ENCODE measurements around the gene MAST2. TPM values are rescaled to one million over a fixed set of nuclear protein-coding genes. Genes with fewer than 3 reads are reported as not detected.
"Not testable (repeated sequence)": the region's sequence is repeated elsewhere in the genome, so short reads cannot be mapped to it uniquely, and the experiment has no call there.

MAST2 gene
- total and polyA plus RNA-seq, 2 of the 4 experiments (the other 2 are of a cell fraction): 14.2 to 41.0 TPM

- H3K23ac ChIP-seq (ENCODE audit: low read depth, low read length): no peak overlapping the region
- no peak overlapping the region for H2AFZ ChIP-seq (replicated peaks; ENCODE audit: low read length, poor library complexity)
- no peak overlapping the region for H3K9ac ChIP-seq (ENCODE audit: low read depth, low read length)
- H3K27me3 ChIP-seq (ENCODE audit: control insufficient read depth, insufficient read depth, low read length): no peaks in the 10 kb centered on the region
- H3K79me1 ChIP-seq (ENCODE audit: low read depth in 1 of 2, low read length in 2 of 2): peaks cover 0 to 24% of the 10 kb centered on the region in 2 experiments
- no peak overlapping the region for H3K4me3 ChIP-seq (ENCODE audit: insufficient read depth, low read depth, low read length)
- no peak overlapping the region for H2BK5ac ChIP-seq (ENCODE audit: low read depth, low read length, poor library complexity, severe bottlenecking)
- H2AK9ac ChIP-seq (replicated peaks; ENCODE audit: low read depth, low read length, poor library complexity): no peak overlapping the region
- no peak overlapping the region for H3K14ac ChIP-seq (replicated peaks; ENCODE audit: low read depth, low read length)
- intact Hi-C loops (cut with micrococcal nuclease) (no loop called here), in situ Hi-C loops (cut with MboI; ENCODE audit: low sequenced_read_pairs) (no loop called here), dilution Hi-C loops (cut with HindIII; ENCODE audit: low sequenced_read_pairs, unreplicated experiment) (no loop called here)
- H3K18ac ChIP-seq (ENCODE audit: low read depth, low read length): no peak overlapping the region
- no peak overlapping the region for H2BK120ac ChIP-seq (ENCODE audit: low read depth, low read length)
- TF ChIP-seq RCOR1 (IDR thresholded peaks at IDR 0.05; ENCODE audit: insufficient replicate concordance, low read length) (no peak), RAD21 (IDR thresholded peaks at IDR 0.05; ENCODE audit: low read length) (no peak), POLR2A (IDR thresholded peaks at IDR 0.05; ENCODE audit: low read depth, low read length) (no peak), MXI1 (IDR thresholded peaks at IDR 0.05; ENCODE audit: borderline replicate concordance, low read depth, low read length) (no peak), CHD1 (IDR thresholded peaks at IDR 0.05; ENCODE audit: low read depth, low read length) (no peak)
- no peaks in the 10 kb centered on the region for H3K9me3 ChIP-seq (ENCODE audit: control insufficient read depth, insufficient read depth, low read length)
- peaks cover 3% of the 10 kb centered on the region; the same call in 1 of the 2 replicates for H3K36me3 ChIP-seq (ENCODE audit: control insufficient read depth, insufficient read depth, low read length)
- no peak overlapping the region for H3K56ac ChIP-seq (ENCODE audit: extremely low read depth, insufficient read depth, low read length)
- H3K4me1 ChIP-seq (ENCODE audit: control insufficient read depth, insufficient read depth, low read length): peaks cover 3% of the 10 kb centered on the region; the same call in 1 of the 2 replicates
- no CpG with 5 or more reads among the region's 3 CpGs for WGBS, 2 experiments (ENCODE audit: extremely low coverage in 2 of 2, insufficient read length in 1 of 2)
- H4K20me1 ChIP-seq (ENCODE audit: insufficient read depth, low read length): no peaks in the 10 kb centered on the region
- H2BK15ac ChIP-seq (ENCODE audit: low read depth, low read length): no peak overlapping the region
- ATAC-seq (ENCODE audit: low read depth): no peak
- no peak overlapping the region for H3K27ac ChIP-seq (ENCODE audit: insufficient read depth, low read length)
- H2BK20ac ChIP-seq (ENCODE audit: low read depth, low read length): no peak overlapping the region
- no peaks in the 10 kb centered on the region for H3K9me1 ChIP-seq (ENCODE audit: insufficient read depth, low read length)
- H4K5ac ChIP-seq (ENCODE audit: low read depth, low read length): no peak overlapping the region
- ChIA-PET POLR2A (ENCODE audit: unreplicated experiment) (no interaction called here), CTCF (no interaction called here)
- H3K4me2 ChIP-seq (ENCODE audit: low read depth, low read length): no peak overlapping the region
- H2AK5ac ChIP-seq (ENCODE audit: low read depth, low read length): no peak overlapping the region
- DNase-seq: no peak
- H3K4ac ChIP-seq (ENCODE audit: low read depth, low read length): no peak overlapping the region
- BruUV-seq (replicated peaks): no TSS peak
- H4K91ac ChIP-seq (ENCODE audit: insufficient read depth, low read depth, low read length): no peak overlapping the region
- no peak overlapping the region for H4K8ac ChIP-seq (ENCODE audit: low read depth in 2 of 2, low read length in 2 of 2)
Measured at GRCh38 chr1:45836451-45836850, 33.0 kb downstream of the MAST2 start.

- DNase-seq; H2BK15ac ChIP-seq (ENCODE audit: low read depth, low read length); H3K36me3 ChIP-seq (ENCODE audit: control insufficient read depth, insufficient read depth, low read length); POLR2A ChIA-PET (ENCODE audit: unreplicated experiment); H3K4me3 ChIP-seq (ENCODE audit: insufficient read depth, low read depth, low read length); in situ Hi-C loops (cut with MboI; ENCODE audit: low sequenced_read_pairs); H3K23ac ChIP-seq (ENCODE audit: low read depth, low read length); H3K56ac ChIP-seq (ENCODE audit: extremely low read depth, insufficient read depth, low read length); dilution Hi-C loops (cut with HindIII; ENCODE audit: low sequenced_read_pairs, unreplicated experiment); H2AK9ac ChIP-seq (replicated peaks; ENCODE audit: low read depth, low read length, poor library complexity); H3K9me3 ChIP-seq (ENCODE audit: control insufficient read depth, insufficient read depth, low read length); H4K5ac ChIP-seq (ENCODE audit: low read depth, low read length); H3K9ac ChIP-seq (ENCODE audit: low read depth, low read length); H2BK120ac ChIP-seq (ENCODE audit: low read depth, low read length); H4K91ac ChIP-seq (ENCODE audit: insufficient read depth, low read depth, low read length); H3K14ac ChIP-seq (replicated peaks; ENCODE audit: low read depth, low read length); BruUV-seq (replicated peaks); H3K4me2 ChIP-seq (ENCODE audit: low read depth, low read length); H2AK5ac ChIP-seq (ENCODE audit: low read depth, low read length); H4K8ac ChIP-seq (ENCODE audit: low read depth in 2 of 2, low read length in 2 of 2); CTCF ChIA-PET; H2AFZ ChIP-seq (replicated peaks; ENCODE audit: low read length, poor library complexity); intact Hi-C loops (cut with micrococcal nuclease); H2BK5ac ChIP-seq (ENCODE audit: low read depth, low read length, poor library complexity, severe bottlenecking); H3K27ac ChIP-seq (ENCODE audit: insufficient read depth, low read length); H2BK20ac ChIP-seq (ENCODE audit: low read depth, low read length); H3K18ac ChIP-seq (ENCODE audit: low read depth, low read length); ATAC-seq (ENCODE audit: low read depth); H3K4ac ChIP-seq (ENCODE audit: low read depth, low read length); H4K20me1 ChIP-seq (ENCODE audit: insufficient read depth, low read length); H3K4me1 ChIP-seq (ENCODE audit: control insufficient read depth, insufficient read depth, low read length); H3K27me3 ChIP-seq (ENCODE audit: control insufficient read depth, insufficient read depth, low read length); H3K9me1 ChIP-seq (ENCODE audit: insufficient read depth, low read length): not testable (repeated sequence)
- WGBS, 2 experiments (ENCODE audit: extremely low coverage in 2 of 2, insufficient read length in 1 of 2): 90% methylated on average over 2 of the region's 7 CpGs; no CpG with 5 or more reads in 1 of the 2 experiments
- H3K79me1 ChIP-seq (ENCODE audit: low read depth in 1 of 2, low read length in 2 of 2): peaks cover 0 to 26% of the 10 kb centered on the region in 2 experiments
Measured at GRCh38 chr1:45836861-45837260, 33.4 kb downstream of the MAST2 start.

Data from IMR-90 (cell line).